ENCODE measurements around the gene RAET1G. TPM values are rescaled to one million over a fixed set of nuclear protein-coding genes. Genes with fewer than 3 reads are reported as not detected.
"Not testable (repeated sequence)": the region's sequence is repeated elsewhere in the genome, so short reads cannot be mapped to it uniquely, and the experiment has no call there.

RAET1G gene
- total and polyA plus RNA-seq, 2 donors (not counting 1 experiment from before 2014, with no cell fraction given): not detected

- Mint-ChIP-seq H3K27ac (no peak overlapping the region), H3K9me3 (ENCODE audit: insufficient read depth) (no peaks in the 10 kb centered on the region), H3K4me1 (peaks cover 12% of the 10 kb centered on the region), H3K4me3 (no peak overlapping the region), H3K27me3 (peaks cover 88% of the 10 kb centered on the region)
- ChIA-PET CTCF (no interaction called here), POLR2A (no interaction called here)
- Histone ChIP-seq H2AFZ (ENCODE audit: insufficient read depth, low read depth, low read length, poor library complexity, severe bottlenecking) (no peak overlapping the region), H4K20me1 (ENCODE audit: control insufficient read depth, insufficient read depth, low read length, poor library complexity, severe bottlenecking) (no peaks in the 10 kb centered on the region), H3K27me3 (replicated peaks in 1 of 4; ENCODE audit: control extremely low read depth in 1 of 4, control insufficient read depth in 3 of 4, insufficient read depth in 4 of 4, low read length in 3 of 4) (peaks cover 0 to 68% (median 19%) of the 10 kb centered on the region in 4 experiments), H3K9ac (ENCODE audit: low read length) (no peak overlapping the region), H3K9me3 (ENCODE audit: control extremely low read depth in 1 of 3, control insufficient read depth in 2 of 3, insufficient read depth in 1 of 3, low read length in 2 of 3) (peaks cover 0 to 18% (median 0%) of the 10 kb centered on the region in 3 donors), H3K4me3 (ENCODE audit: control extremely low read depth in 1 of 5, extremely low read depth in 1 of 5, insufficient read depth in 1 of 5, low read depth in 2 of 5, low read length in 4 of 5) (no peak overlapping the region), H3K27ac (ENCODE audit: low read length in 2 of 2) (no peak overlapping the region), H3K79me2 (ENCODE audit: control insufficient read depth, insufficient read depth, low read length) (no peaks in the 10 kb centered on the region), H3K4me2 (replicated peaks; ENCODE audit: low read depth, low read length, poor library complexity, severe bottlenecking) (no peak overlapping the region), H3K36me3 (replicated peaks in 1 of 2; ENCODE audit: control extremely low read depth in 1 of 2, control insufficient read depth in 1 of 2, extremely low read depth in 1 of 2, insufficient read depth in 2 of 2, low read length in 1 of 2) (no peaks in the 10 kb centered on the region), H3K4me1 (ENCODE audit: control insufficient read depth in 2 of 2, insufficient read depth in 2 of 2, low read length in 2 of 2) (peaks cover 9 to 14% of the 10 kb centered on the region in 2 donors)
- TF ChIP-seq EZH2 (IDR thresholded peaks at IDR 0.05; ENCODE audit: borderline replicate concordance, insufficient read depth, low read depth, low read length, poor library complexity, severe bottlenecking) (no peak), CTCF (IDR thresholded peaks at IDR 0.05) (no peak)
- no peak for ATAC-seq (ENCODE audit: low read depth)
- WGBS (ENCODE audit: insufficient coverage): 55% methylated on average over 1 of the region's 2 CpGs
- intact Hi-C loops (cut with micrococcal nuclease): no loop called here
- no peak for DNase-seq
These were observed 46.7 kb upstream of the RAET1G start for GRCh38 chr6:149969635-149970034.

GRCh38 chr6:149968909-149969308 is 46.0 kb upstream of the RAET1G start:
- peaks cover 0 to 25% (median 0%) of the 10 kb centered on the region in 3 donors for H3K9me3 ChIP-seq (ENCODE audit: control extremely low read depth in 1 of 3, control insufficient read depth in 2 of 3, insufficient read depth in 1 of 3, low read length in 2 of 3)
- 91% methylated on average over 1 of the region's 2 CpGs for WGBS (ENCODE audit: insufficient coverage)
- DNase-seq; intact Hi-C loops (cut with micrococcal nuclease); H3K79me2 ChIP-seq (ENCODE audit: control insufficient read depth, insufficient read depth, low read length); H3K27ac ChIP-seq (ENCODE audit: low read length in 2 of 2); H3K36me3 ChIP-seq (replicated peaks in 1 of 2; ENCODE audit: control extremely low read depth in 1 of 2, control insufficient read depth in 1 of 2, extremely low read depth in 1 of 2, insufficient read depth in 2 of 2, low read length in 1 of 2); H2AFZ ChIP-seq (ENCODE audit: insufficient read depth, low read depth, low read length, poor library complexity, severe bottlenecking); H3K27ac Mint-ChIP-seq; POLR2A ChIA-PET; ATAC-seq (ENCODE audit: low read depth); CTCF ChIA-PET; H3K9me3 Mint-ChIP-seq (ENCODE audit: insufficient read depth); H3K9ac ChIP-seq (ENCODE audit: low read length); H3K4me2 ChIP-seq (replicated peaks; ENCODE audit: low read depth, low read length, poor library complexity, severe bottlenecking); H3K4me3 ChIP-seq (ENCODE audit: control extremely low read depth in 1 of 5, extremely low read depth in 1 of 5, insufficient read depth in 1 of 5, low read depth in 2 of 5, low read length in 4 of 5); H4K20me1 ChIP-seq (ENCODE audit: control insufficient read depth, insufficient read depth, low read length, poor library complexity, severe bottlenecking); H3K4me3 Mint-ChIP-seq: not testable (repeated sequence)
- peaks cover 0 to 70% (median 21%) of the 10 kb centered on the region in 4 experiments for H3K27me3 ChIP-seq (replicated peaks in 1 of 4; ENCODE audit: control extremely low read depth in 1 of 4, control insufficient read depth in 3 of 4, insufficient read depth in 4 of 4, low read length in 3 of 4)
- Mint-ChIP-seq H3K27me3 (peaks cover 87% of the 10 kb centered on the region), H3K4me1 (peaks cover 19% of the 10 kb centered on the region)
- peaks cover 16 to 18% of the 10 kb centered on the region in 2 donors for H3K4me1 ChIP-seq (ENCODE audit: control insufficient read depth in 2 of 2, insufficient read depth in 2 of 2, low read length in 2 of 2)

- H3K4me2 ChIP-seq (replicated peaks; ENCODE audit: low read depth, low read length, poor library complexity, severe bottlenecking); POLR2A ChIA-PET; H3K27ac Mint-ChIP-seq; H3K9me3 Mint-ChIP-seq (ENCODE audit: insufficient read depth); H3K9ac ChIP-seq (ENCODE audit: low read length); H3K4me3 ChIP-seq (ENCODE audit: control extremely low read depth in 1 of 5, extremely low read depth in 1 of 5, insufficient read depth in 1 of 5, low read depth in 2 of 5, low read length in 4 of 5); H3K4me3 Mint-ChIP-seq; intact Hi-C loops (cut with micrococcal nuclease); DNase-seq; H3K36me3 ChIP-seq (replicated peaks in 1 of 2; ENCODE audit: control extremely low read depth in 1 of 2, control insufficient read depth in 1 of 2, extremely low read depth in 1 of 2, insufficient read depth in 2 of 2, low read length in 1 of 2); H3K79me2 ChIP-seq (ENCODE audit: control insufficient read depth, insufficient read depth, low read length); H3K27ac ChIP-seq (ENCODE audit: low read length in 2 of 2); H4K20me1 ChIP-seq (ENCODE audit: control insufficient read depth, insufficient read depth, low read length, poor library complexity, severe bottlenecking); ATAC-seq (ENCODE audit: low read depth); H2AFZ ChIP-seq (ENCODE audit: insufficient read depth, low read depth, low read length, poor library complexity, severe bottlenecking); CTCF ChIA-PET: not testable (repeated sequence)
- Histone ChIP-seq H3K4me1 (ENCODE audit: control insufficient read depth in 2 of 2, insufficient read depth in 2 of 2, low read length in 2 of 2) (peaks cover 24 to 26% of the 10 kb centered on the region in 2 donors), H3K27me3 (replicated peaks in 1 of 4; ENCODE audit: control extremely low read depth in 1 of 4, control insufficient read depth in 3 of 4, insufficient read depth in 4 of 4, low read length in 3 of 4) (peaks cover 0 to 72% (median 22%) of the 10 kb centered on the region in 4 experiments), H3K9me3 (ENCODE audit: control extremely low read depth in 1 of 3, control insufficient read depth in 2 of 3, insufficient read depth in 1 of 3, low read length in 2 of 3) (peaks cover 0 to 32% (median 0%) of the 10 kb centered on the region in 3 donors)
- WGBS (ENCODE audit: insufficient coverage): 75% methylated on average over 2 of the region's 2 CpGs
- Mint-ChIP-seq H3K4me1 (peaks cover 27% of the 10 kb centered on the region), H3K27me3 (peaks cover 88% of the 10 kb centered on the region)
These were observed 45.1 kb upstream of the RAET1G start for GRCh38 chr6:149967999-149968398.

Data from B cell (primary cell).